GM11168 (cell line): Measurements from ENCODE around the gene AGRN.
"Not testable (repeated sequence)": the region's sequence is repeated elsewhere in the genome, so short reads cannot be mapped to it uniquely, and the experiment has no call there.

Experiments
- in situ Hi-C: fragments of 300-500 bp; cut with MboI; formaldehyde crosslinking; loops from one replicate; pipeline ENCODE4 v1.12.0; 2022; ENCODE audit warnings: low sequenced_read_pairs; ENCODE audit not compliant: unreplicated experiment

AGRN gene

DNA sequence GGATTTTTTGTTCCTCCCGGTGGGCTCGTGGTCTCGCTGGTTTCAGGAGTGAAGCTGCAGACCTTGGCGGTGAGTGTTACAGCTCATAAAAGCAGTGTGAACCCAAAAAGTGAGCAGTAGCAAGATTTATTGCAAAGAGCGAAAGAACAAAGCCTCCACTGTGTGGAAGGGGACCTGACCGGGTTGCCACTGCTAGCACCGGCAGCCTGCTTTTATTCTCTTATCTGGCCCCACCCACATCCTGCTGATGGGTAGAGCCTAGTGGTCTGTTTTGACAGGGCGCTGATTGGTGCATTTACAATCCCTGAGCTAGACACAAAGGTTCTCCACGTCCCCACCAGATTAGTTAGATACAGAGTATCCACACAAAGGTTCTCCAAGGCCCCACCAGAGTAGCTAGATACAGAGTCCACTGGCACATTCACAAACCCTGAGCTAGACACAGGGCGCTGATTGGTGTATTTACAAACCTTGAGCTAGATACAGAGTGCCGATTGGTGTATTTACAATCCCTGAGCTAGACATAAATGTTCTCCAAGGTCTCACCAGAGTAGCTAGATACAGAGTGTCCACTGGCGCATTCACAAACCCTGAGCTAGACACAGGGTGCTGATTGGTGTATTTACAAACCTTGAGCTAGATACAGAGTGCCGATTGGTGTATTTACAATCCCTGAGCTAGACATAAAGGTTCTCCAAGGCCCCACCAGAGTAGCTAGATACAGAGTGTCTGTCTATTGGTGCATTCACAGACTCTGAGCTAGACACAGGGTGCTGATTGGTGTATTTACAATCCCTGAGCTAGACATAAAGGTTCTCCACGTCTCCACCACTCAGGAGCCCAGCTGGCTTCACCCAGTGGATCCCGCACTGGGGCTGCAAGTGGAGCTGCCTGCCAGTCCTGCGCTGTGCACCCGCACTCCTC is 2.3 kb upstream of the AGRN start:
- in situ Hi-C loops = not testable (repeated sequence)

DNA sequence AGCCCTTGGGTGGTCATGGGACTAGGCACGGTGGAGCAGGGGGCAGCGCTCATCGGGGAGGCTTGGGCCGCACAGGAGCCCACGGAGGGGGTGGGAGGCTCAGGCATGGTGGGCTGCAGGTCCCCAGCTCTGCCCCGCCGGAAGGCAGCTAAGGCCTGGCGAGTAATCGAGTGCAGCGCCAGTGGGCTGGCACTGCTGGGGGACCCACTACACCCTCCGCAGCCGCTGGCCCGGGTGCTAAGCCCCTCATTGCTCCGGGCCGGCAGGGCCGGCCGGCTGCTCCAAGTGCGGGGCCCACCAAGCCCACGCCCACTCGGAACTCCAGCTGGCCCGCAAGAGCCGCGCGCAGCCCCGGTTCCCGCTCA is 1.6 kb upstream of the AGRN start:
- in situ Hi-C loops = not testable (repeated sequence)

DNA sequence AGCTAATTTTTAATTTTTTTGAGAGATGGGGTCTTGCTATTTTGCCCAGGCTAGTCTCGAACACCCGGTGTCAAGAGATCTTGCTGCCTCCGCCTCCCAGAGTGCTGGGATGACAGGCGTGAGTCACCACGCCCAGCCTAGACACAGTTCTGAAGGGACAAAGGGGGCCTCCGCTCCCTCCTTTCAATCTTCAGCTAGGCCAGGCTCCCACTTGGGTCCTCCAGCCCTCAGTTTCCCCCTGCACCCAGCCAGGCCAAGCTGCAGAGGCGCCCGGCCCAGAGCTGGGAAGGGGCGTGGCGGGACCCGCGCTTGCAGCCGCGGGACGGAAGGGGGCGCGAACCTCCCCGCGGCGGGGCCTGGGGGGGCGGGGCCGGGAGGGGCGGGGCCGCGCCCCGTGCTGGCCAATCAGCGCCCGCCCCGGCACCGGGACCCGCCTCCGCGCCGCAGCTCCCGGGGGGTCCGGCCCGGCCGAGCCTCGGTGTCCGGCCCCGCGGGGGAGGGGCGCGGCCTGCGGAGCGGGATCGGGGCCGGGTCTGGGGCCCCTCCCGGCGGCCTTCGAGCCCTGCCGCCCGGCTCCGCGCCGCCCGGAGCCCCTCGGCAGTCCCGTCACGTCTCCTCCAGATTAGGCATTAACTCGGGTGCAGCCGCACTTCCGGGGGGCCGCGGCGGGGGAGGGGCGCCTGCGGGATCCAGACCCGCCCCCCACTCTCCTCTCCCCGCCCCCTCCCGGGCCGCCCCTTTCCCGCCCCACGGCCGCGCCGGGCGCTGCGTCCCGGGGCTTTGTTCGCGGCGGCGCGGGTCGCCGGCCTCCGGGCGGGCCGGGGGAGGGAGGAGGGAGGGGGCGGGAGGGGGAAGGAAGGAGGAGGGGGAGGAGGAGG is 559 bp upstream of the AGRN start:
- in situ Hi-C loops = no loop called here

DNA sequence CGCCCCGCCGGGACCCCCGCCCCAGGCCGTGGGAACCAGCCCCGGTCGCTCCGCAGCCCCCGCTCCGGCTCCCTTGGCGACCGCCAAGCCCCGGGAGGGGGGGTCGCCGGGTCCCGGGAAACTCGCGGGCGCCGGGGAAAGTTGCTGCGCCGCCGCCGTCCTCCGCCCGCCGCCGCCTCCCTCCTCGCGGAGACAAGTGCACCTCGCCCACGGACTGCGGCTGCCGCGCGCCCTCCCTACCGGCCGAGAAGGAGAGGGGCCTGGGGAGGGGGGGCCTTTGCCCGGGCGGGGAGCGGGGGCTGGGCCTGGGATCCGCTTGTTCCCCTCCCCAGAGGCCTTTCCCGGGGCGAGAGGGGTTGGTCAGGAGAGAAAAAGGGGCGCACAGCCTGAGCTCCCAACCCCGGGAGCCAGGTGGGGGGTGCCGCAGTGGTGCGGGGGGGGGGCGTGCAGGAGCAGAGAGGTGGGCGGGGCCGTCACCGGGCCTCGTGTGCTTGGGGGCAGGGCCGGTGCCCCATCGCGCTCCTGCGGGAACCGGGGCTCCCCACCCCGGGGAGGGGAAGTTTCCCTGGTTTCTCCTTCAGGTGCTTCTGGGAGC is 592 bp downstream of the AGRN start:
- in situ Hi-C loops = no loop called here

DNA sequence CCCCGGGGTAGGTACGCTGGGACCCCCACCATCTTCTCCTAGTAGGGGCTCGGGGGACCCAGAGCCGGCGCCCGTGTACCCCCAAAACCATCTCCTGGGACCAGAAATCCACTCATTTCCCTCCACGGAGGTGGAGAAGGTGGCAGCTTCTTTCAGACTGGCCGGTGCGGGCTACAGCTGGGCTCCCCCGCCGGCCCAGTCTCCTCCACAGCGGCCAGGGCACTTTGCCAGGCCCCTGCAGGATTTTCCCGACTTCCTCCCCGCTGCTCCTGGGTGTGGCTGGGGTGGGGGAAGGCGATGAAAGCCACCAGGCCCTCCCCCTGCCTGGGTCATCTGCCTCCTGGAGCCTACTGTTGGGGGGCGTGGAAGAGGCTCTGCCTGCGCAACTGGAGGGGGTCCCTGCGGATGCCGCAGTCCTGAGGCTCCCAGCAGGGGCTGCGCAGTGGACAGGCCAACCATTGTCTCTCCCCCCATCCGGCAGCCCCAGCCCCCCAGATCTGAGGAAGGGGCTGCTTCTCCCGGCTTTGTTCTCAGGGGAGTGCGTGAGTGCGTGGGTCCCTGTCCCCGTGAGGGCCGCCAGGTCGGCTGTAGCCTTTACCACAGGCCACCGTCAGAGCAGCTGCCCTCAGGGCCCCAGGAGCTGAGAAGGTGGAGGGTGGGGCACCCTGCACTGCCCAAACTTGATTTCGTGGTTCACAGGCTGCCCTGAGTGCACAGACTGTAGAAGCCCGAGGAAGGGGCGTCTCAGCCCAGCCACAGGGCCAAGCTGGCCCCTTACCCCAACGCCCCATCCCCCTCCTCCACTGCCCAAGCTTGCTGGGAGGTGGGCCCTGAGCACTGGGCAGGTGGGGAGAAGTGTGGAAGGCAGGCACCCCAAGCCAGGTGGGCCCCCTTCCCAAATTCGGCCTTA is 1.3 kb downstream of the AGRN start:
- in situ Hi-C loops = no loop called here

DNA sequence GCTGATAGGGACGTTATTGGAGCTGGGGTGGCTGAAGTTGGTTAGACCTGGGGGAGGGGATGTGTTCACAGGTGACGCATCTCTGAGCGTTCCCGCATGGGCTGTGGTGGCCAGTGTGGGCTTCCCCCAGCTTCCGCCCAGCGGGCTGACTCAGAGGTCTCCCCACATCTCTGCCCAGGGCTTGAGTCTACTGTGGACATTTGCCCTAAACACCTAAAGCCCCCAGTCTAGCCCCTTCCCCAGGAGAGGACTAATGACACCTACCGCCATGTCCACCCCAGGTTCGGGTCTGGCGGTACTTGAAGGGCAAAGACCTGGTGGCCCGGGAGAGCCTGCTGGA is 2.0 kb downstream of the AGRN start:
- in situ Hi-C loops = no loop called here

DNA sequence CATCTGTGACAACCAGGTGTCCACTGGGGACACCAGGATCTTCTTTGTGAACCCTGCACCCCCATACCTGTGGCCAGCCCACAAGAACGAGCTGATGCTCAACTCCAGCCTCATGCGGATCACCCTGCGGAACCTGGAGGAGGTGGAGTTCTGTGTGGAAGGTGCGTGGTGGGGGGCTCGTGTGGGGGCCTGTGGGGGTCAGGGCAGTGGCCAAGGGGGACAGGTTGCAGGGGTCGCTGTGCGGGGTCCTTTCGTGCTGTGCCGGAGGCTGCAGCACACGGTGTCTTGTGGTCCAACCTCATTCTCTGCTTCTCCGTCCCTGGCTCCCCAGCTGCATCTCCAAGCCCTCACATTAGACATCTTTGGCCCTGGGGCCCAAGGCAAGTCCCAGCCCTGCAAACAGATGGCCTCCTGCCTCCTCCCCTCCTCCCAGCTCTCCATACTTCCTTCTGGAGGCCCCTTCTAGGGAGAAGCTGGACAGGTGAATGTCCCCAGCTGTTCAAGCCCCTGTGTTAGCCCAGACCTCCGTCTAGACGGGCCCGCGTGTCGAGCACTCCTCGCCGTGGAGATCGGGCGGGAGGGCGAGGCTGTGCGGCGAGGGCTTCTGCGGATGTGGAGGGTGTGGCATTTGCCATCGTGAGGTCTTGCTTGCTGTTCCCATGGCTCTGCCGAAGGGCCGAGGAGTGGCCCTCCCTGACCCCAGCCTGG is 2.5 kb downstream of the AGRN start:
- in situ Hi-C loops = no loop called here

DNA sequence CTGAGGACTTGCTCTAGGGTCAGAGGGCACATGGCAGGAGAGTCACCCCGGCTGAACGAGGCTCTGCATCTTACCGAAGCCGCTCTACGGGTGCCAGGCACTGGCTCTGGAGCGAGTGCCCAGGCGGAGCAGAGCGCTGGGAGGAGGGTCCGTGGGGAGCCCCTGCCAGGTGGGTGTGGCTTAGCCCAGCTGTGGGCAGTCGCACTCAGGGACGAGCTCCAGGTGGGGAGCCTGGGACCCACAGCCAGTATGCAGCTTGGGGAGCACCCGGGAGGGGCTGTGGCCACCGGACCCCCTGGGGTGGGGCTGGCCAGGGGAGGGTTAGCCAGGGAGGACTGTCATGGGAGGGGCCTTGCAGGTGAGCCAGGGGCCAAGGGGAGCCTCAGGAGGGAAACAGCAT is 3.8 kb downstream of the AGRN start:
- in situ Hi-C loops = no loop called here

DNA sequence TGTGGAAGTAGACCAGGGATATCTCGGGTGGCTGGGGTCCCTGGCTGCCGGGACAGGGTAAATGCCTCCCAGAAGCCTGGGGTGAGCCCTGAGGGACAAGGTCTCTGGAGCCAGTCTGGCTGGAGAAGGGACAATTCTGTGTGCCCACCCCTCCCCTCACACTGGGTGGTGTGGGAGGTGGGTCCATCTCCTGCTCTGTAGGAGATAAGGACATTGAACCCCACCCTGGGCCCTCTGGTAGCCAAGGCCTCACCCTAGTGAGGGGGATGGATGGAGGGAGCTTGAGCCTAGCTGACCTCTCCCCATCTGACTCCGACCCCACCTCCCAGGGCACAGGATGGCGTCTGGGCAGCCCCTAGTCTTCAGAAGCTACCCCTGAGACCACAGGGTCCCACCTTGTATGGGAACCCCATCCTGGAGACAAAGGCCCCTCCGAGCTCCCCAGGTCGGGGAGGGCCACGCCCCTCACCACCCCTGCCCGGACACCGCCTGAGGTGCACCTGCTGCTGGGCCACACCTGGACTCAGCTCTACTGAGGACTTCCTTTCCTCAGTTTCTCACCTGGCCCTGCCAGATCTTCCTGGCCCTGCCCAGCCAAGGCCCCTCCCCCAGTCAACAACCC is 4.3 kb downstream of the AGRN start:
- in situ Hi-C loops = no loop called here

DNA sequence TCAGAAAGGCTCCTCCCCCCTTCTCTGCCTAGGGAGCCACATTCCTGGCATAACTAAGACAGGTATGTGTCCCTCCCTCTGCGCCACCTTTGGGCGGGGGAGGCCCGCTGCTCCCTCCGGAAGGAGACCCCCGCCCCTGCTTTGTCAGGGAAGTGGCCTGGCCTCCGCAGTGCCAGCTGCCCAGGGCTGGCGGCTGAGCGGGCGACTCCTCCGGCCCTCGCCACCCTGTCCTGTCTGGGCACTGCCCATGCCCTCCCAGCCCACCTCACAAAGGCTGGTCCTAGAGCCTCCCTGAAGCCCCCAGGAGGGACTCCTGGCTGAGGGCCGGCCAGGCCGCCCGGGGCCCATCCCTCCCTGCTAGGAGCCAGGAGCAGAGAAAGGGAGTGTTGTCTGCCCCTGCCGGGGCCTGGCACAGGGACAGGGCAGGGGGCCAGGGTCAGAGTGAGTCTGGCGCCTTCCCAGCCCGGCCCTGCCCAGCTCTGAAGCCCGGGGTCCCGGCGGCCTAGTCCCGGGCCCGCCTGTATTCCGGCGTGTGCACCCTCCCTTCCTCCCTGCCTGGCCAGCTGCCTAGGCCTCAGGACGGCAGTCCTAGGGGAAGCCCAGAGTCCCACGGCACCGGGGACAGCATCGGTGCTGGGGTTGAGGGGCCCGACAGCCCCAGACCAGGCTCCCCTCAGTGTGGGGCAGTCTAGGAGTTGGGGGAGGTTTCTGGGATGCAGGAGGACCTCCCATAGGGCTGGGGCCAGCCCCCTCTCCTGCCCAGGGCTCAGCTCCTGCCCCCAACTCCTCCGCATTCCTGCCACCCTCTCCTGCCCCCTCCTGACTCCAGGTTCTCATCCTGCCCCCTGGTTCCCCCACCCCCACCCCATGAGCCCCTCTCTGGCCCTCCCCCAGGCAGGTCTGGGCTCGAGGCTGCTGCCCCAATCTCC is 5.1 kb downstream of the AGRN start:
- in situ Hi-C loops = no loop called here

DNA sequence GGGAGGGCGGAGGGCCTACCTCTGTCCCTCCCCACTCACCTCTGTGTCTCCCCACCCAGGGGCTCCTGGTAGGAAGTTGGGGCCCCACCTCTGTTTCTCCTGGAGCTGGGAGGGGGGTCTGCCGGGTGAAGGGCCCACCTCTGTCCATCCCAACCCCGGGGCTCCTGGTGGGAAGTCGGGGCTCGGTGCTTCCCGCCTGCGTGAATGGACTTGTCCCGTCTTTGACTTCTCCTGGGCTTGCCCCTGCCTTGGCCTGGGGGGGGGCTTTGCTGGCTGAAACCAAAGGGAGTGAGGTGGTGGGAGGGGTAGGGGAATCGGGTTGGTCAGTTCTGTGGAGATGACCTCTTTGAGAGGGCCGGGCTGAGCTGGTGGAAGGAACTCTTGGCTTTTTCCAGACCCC is 5.8 kb downstream of the AGRN start:
- in situ Hi-C loops = no loop called here

DNA sequence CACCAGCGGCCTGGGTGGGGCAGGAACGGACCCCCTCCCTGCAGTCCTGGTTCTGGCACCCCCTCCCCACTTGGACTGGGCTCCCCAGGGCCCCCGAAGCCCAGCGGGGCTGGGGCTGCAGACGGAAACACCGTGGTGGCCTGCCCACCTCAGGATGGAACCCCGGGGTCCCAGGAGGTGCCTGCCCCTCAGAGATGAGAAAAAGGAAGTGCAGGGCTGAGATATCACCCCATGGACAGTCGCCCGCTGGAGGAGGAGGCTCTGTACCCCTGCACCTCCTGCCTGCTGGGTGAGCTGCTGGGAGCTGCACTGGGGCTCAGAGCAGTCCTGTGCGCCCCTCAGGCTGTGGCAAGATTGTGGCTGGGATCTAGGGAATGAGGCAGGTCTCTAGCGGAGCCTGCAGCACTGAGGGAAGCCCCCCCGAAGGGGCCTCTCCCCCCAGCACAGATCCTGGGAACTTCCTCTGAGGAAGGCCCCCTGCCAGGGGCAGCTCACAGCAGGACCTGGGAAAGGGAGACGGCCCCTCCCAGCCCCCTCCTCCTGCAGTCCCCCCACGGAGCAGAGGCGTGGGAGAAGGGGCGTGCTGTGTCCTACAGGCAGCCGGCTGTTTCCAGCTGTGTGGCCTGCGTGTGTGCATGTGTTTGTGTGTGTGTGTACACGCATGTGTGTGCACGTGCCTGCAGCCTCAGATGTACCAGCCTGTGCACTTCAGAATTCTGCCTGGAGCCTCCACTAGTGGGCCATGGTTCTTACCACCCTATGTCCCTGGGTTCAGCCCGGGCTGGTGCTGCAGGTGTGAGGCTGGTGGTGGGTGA is 6.9 kb downstream of the AGRN start:
- in situ Hi-C loops = no loop called here

DNA sequence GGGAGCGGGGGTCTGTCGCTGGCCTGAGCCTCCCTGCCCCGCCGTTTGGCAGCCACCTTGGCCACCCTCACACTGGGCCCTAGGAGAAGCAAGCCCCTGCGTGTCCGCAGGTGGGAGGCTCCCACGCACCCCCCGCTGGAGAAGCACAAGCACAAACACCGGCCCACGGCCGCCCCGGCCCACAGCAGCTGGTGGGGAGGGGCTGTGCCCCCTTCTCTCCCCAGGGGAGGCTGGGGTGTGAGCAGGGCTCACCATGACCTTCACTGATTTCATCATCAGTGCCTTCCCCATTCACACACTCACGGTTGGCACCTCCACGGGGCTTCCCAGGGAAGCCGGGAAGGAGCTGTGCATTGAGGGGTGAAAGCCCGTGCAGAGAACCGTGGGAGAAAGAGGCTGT is 7.9 kb downstream of the AGRN start:
- in situ Hi-C loops = no loop called here

DNA sequence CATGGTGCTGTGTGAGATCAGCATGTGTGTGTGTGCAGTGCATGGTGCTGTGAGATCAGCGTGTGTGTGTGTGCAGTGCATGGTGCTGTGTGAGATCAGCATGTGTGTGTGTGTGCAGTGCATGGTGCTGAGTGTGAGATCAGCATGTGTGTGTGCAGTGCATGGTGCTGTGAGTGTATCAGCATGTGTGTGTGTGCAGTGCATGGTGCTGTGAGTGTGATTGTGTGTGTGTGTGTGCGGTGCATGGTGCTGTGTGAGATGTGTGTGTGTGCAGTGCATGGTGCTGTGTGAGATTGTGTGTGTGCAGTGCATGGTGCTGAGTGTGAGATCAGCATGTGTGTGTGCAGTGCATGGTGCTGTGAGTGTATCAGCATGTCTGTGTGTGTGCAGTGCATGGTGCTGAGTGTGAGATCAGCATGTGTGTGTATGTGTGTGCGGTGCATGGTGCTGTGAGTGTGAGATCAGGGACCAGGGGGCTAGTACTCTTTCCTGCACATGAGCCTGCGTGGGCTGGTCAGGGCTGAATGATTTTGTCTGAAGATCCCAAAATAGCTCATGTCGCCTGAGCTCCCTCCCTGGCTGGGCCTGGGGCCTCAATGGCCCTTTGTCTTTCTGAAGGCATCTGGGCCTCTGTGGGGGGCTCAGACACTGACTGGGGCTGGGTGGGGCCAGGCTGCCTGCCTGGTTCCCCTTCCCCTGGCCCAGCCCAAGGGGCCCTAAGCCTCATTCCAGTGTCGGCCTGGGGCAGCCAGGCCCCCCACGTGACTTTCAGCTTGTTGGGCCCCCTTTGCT is 11.1 kb downstream of the AGRN start:
- in situ Hi-C loops = not testable (repeated sequence)

DNA sequence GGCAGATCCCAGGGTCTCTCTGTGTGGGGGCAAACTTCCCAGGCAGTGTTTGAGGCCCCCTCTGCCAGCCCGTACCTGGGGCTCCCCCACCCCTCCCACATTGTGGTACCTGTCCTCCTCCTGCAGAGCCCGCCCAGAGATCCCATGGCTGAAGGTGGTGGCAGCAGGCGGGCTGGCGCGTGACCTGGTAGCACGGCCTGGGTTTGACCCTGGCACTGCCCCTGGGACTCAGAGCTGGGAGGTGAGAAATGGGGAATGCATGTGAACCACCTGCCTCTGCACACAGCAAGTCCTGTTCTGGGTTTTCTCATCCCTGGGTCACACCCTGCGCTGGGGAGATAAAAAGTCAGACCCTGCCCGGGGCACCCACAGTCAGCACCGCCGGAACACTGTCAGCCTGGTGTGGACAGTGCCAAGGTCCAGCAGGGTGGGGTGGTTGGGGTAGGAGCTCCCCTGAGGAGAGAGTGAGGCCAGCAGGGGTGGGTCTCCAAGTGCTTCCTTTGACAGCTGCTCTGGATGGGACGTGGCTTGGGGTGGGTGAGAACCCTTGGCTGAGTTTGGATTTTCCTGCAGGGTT is 11.8 kb downstream of the AGRN start:
- in situ Hi-C loops = no loop called here

DNA sequence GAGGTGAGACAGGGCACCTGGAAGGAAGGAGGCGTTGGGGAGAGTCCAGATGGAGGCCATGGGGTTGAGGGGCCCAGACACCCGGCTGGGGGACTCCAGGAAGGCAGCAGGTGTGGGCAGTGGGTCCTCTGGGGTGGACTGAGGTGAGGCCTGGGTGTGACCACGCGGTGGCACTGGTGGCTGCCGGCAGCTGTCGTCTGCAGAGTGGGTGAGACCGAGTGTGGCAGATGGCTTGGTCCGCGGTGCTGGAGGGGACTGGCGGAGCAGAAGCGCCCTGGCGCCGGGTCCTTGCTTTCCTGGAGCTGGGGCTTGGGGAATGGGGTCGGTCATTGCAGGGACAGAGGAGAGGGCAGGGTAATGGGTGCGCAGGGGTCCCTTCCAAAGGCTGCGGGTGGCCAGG is 12.5 kb downstream of the AGRN start:
- in situ Hi-C loops = no loop called here
